Stromal cell of bone marrow (primary cell): ENCODE measurements around the gene CHST7.
"Not testable (repeated sequence)": the region's sequence is repeated elsewhere in the genome, so short reads cannot be mapped to it uniquely, and the experiment has no call there.

Experiments used
- DNase-seq: peaks from one replicate; pipeline ENCODE4 v3.0.0-alpha.2; 2012; ENCODE audit warnings: low read depth

CHST7 gene

GRCh38 chrX:46573331-46573891 lies at the start of gene CHST7:
TSS of gene CHST7 (plus strand) at chrX:46573765. CDS start at chrX:46573932, 167 bp downstream.
- DNase-seq = no peak

GRCh38 chrX:46528640-46529039 lies 44.9 kb upstream of the CHST7 start:
- DNase-seq = not testable (repeated sequence)

- not testable (repeated sequence) for DNase-seq
Observed at GRCh38 chrX:46529740-46530403, 43.7 kb upstream of the CHST7 start.

GRCh38 chrX:46530404-46530908 lies 43.1 kb upstream of the CHST7 start:
- not testable (repeated sequence) for DNase-seq

GRCh38 chrX:46531442-46531841 lies 42.1 kb upstream of the CHST7 start:
- DNase-seq = no peak

GRCh38 chrX:46543441-46543840 lies 30.1 kb upstream of the CHST7 start:
- DNase-seq = no peak

- DNase-seq = not testable (repeated sequence)
Observed at GRCh38 chrX:46544527-46544926, 29.0 kb upstream of the CHST7 start.

GRCh38 chrX:46545111-46546005 lies 28.2 kb upstream of the CHST7 start, which contains the start of gene ZNF674:
TSS of gene ZNF674 (minus strand) at chrX:46545421. CDS start at chrX:46542087, 3,334 bp downstream.
- DNase-seq = peak; percentile 78

- DNase-seq = peak; percentile 48
Observed at GRCh38 chrX:46547857-46548256, 25.7 kb upstream of the CHST7 start.

GRCh38 chrX:46549914-46550313 lies 23.7 kb upstream of the CHST7 start:
- no peak for DNase-seq

- DNase-seq = no peak
Observed at GRCh38 chrX:46551494-46552128, 22.0 kb upstream of the CHST7 start.

GRCh38 chrX:46553935-46554334 lies 19.6 kb upstream of the CHST7 start:
- no peak for DNase-seq

GRCh38 chrX:46554942-46555341 lies 18.6 kb upstream of the CHST7 start:
- no peak for DNase-seq

GRCh38 chrX:46559062-46559461 lies 14.5 kb upstream of the CHST7 start:
- DNase-seq = no peak

- no peak for DNase-seq
Observed at GRCh38 chrX:46561824-46562657, 11.5 kb upstream of the CHST7 start.

GRCh38 chrX:46567388-46567787 lies 6.2 kb upstream of the CHST7 start:
- DNase-seq = no peak

GRCh38 chrX:46569621-46570020 lies 3.9 kb upstream of the CHST7 start:
- no peak for DNase-seq

GRCh38 chrX:46571423-46572339 lies 1.9 kb upstream of the CHST7 start:
- no peak for DNase-seq

- DNase-seq = no peak
Observed at GRCh38 chrX:46572340-46572936, 1.1 kb upstream of the CHST7 start.
